Fibroblast of pulmonary artery (primary cell): Measurements from ENCODE around the gene FLT1.

Source experiments
- DNase-seq: peaks from one replicate; pipeline ENCODE4 v3.0.0-alpha.2; 2010; ENCODE audit warnings: low read depth
- H3K4me3 ChIP-seq: replicated peaks from 2 replicates; pipeline ENCODE4 v1.5.1; 2011; ENCODE audit warnings: low read depth, mild to moderate bottlenecking, control low read depth, low read length, moderate library complexity
- CTCF ChIP-seq: IDR thresholded peaks from 2 replicates; pipeline ENCODE4 v1.5.1; 2011; ENCODE audit warnings: mild to moderate bottlenecking, control low read depth, low read length, inconsistent platforms; ENCODE audit errors: missing control alignments

The FLT1 gene

GRCh38 chr13:28385362-28385761 is 109.6 kb downstream of the FLT1 start:
- H3K4me3 ChIP-seq: no peak overlapping the region
- DNase-seq: no peak
- TF ChIP-seq CTCF: no peak

GRCh38 chr13:28384789-28385188 is 110.1 kb downstream of the FLT1 start:
- DNase-seq: no peak
- no peak overlapping the region for H3K4me3 ChIP-seq
- TF ChIP-seq CTCF: no peak

- TF ChIP-seq CTCF: no peak
- no peak overlapping the region for H3K4me3 ChIP-seq
- DNase-seq: no peak
Measured at GRCh38 chr13:28380319-28380718, 114.6 kb downstream of the FLT1 start.

GRCh38 chr13:28379371-28380083 is 115.4 kb downstream of the FLT1 start:
- TF ChIP-seq CTCF: no peak
- no peak overlapping the region for H3K4me3 ChIP-seq
- no peak for DNase-seq

- TF ChIP-seq CTCF: no peak
- no peak for DNase-seq
- no peak overlapping the region for H3K4me3 ChIP-seq
Measured at GRCh38 chr13:28376604-28377003, 118.3 kb downstream of the FLT1 start.

GRCh38 chr13:28375250-28375930 is 119.5 kb downstream of the FLT1 start:
- no peak for DNase-seq
- H3K4me3 ChIP-seq: no peak overlapping the region
- TF ChIP-seq CTCF: no peak
